Activated T-cell treated with anti-CD3 and anti-CD28 coated beads for 24 hours (primary cell): ENCODE results near the gene CACNA1C.

ENCODE experiments used
- DNase-seq: peaks from one replicate; pipeline ENCODE4 v3.0.0-alpha.2; 2020; ENCODE audit warnings: low read depth

The CACNA1C gene

DNA sequence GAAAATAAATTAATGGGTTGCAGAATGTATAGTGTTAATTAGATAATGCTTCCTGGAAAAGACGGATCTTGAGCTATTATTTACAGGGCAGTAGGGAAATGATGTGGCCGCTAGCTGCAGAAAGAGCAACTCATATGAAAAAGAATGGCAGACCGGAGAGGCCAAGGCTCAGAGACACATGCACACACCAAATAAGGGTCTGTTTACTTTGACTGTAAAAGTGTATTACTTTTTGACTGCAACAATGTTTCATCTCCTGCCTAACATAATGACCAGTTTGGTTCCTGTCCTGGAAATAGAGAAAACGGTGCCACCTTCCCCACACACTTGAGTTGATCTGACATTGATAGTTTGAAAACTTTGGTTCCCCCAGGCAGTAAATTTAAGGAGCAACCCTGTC is 290.9 kb downstream of the CACNA1C start:
- DNase-seq: no peak

DNA sequence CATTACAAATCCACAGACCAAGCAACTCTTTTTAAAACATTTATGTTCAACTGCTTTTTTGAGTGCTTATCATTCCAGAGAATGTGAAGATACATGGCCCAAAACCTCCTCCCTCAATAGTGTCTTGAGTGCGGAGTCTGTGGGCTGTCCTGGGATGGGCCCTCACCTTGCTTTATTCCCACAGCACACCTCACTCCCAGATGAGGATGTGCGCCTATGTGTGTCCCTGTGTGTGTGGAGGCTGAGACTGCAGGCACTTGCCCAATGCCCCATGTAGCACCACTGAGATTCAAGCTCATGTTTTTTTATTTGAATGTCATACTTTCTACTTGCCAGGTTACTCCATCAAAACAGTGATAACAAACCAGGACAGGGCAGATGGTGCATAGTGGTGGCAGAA is 291.7 kb downstream of the CACNA1C start:
- DNase-seq: no peak

DNA sequence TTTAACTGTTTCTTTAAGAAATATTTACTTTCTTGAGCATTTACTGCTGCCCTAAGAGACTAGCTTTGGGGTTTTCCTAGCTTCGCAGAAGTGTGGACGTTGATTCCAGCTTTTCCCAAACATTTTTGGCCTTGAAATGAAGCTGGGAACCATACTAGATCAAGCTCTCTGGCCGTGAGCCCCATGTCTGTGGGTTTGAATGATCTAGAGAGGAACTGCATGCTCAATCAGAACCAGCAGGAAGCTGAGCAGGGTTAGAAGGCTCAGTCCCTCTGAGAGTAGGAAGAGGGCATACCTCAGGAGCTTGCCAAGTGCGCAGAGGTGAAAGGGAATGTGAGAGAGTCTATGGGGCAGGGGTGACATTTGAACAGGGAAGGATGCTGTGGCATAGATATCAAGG is 292.1 kb downstream of the CACNA1C start:
- DNase-seq: no peak

DNA sequence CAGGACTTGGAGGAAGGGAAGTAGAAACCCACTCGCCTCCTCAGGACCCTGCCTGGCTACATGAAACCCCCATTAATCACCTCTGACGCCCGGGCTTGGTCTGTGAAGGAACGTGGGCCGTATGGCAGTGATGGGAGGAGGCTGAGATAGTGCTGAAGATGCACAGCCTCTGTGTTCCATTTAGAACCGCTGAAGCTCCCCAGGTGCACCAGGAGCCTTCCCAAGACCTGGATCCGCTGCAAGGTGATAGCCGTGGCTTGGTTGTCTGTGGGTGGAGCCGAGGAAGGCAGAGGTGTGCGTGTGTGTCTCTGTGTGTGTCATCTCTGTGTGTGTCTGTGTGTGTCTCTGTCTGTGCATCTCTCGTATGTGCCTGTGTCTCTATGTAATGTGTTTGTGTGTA is 293.1 kb downstream of the CACNA1C start:
- no peak for DNase-seq

DNA sequence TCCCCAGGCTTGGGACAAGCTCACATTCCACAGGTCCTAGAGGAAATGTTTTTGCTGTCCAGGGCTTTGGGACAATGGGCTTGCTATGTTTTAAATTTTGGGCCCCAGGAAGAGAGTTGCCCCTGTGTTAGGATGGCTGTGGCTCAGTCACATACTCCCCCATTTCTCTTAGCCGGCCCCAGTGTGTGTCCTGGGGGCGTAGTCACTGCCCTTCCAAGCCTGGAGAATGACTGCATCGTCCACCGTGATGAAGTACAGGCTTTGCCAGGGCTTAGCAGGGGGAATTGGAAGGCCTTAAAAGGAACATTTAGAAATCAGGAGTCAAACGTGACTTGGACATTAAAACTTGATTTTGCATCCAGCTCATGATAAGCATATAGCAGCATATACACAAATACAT is 293.6 kb downstream of the CACNA1C start:
- no peak for DNase-seq

DNA sequence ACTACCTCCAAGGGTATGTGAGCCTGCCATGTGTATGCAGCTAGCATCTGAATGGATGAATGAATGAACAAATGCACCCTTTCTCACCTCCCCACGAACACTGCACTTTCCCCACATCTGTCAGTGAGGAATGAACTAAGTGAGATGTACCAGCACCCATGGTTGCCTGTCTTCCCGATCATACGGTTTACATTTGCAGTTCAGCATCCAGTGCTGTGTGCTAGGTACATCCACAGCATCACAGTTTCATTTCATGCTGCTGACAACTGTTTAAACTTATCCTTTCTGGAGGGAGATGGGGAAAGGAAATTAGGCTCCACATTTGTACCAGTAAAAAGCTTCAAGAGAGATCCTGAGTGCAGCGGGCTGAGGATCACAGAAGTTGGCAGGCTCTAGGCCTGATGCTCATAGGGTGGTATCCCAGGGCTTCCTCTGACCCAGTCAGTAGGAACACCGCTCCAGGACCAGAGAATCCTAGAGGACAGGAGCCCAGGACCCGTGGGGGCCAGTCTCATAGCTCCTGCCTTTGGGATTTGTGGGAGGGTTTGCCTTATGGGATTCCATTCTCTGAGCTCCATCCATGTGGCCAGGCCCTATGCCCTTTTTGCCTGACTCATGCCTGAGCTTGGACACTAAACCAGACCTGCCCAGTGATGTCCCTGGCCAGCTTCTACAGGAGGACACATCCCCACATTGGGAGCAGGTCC is 294.5 kb downstream of the CACNA1C start:
- DNase-seq: no peak

DNA sequence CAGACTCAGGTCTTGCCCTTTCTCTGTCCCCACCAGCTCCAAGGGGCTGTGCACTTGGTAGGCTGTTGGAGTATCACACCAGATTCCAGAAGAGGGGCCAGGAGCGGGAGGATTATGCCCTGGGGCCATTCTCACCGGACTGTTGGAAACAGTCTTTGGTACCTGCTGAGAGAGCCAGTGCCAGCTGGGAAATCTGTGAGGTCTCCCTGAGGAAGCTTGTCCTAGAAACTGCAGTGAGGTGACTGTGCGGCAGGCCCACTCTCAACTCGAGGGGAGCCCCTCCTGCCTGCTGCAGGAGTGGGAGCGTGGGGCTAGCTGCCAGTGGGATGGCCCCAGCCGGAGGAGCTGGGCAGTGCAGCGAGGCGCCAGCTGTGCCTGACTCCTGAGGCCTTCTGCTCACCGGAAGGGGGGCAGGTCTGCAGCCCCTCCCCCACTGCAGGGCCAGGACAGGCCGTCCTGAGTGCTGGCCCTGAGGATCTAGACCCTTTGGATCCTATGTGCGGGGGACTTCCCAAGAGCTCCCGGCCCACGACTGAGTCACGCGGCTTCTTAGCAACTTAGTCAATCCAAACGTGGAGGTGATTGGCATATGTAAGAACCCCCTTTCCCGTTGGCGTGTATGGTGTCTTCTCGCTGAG is 295.2 kb downstream of the CACNA1C start:
- DNase-seq: no peak

DNA sequence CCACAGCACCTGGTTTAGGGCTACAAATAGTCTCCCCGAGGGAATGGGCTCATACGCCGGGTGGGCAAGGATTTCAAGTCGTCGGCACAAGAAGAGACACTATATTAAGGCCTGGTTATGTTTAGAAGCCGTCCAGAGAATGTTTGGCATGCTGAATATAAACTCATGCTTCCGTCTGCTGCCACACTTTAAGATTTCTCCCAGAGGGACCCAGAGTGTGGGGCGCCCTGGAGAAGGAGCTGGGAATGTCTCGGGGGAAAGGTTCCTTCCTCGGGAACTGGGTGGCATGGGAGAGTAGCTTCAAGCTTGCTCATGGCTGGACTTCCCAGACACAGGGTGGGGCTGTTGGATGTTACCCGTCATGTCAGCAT is 295.7 kb downstream of the CACNA1C start:
- no peak for DNase-seq

DNA sequence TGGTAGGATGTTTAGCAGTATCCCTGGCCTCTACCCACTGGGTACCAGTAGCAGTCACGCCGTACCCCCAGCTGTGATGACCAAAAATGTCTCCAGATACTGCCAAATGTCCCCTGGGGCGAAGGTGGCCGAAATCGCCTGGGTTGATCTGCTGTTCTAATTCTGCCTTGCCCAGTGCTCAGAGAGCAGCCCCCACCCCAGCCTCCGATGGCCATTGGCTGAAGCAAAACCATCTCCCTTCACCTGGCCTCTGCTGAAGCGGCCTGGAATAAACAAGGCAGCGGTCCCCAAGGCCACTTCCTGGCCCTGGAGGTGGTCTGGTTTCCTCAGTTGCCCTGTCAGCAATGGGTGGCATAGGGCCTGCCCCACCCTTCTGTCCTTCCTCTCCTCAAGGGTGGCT is 298.4 kb downstream of the CACNA1C start:
- DNase-seq: no peak

DNA sequence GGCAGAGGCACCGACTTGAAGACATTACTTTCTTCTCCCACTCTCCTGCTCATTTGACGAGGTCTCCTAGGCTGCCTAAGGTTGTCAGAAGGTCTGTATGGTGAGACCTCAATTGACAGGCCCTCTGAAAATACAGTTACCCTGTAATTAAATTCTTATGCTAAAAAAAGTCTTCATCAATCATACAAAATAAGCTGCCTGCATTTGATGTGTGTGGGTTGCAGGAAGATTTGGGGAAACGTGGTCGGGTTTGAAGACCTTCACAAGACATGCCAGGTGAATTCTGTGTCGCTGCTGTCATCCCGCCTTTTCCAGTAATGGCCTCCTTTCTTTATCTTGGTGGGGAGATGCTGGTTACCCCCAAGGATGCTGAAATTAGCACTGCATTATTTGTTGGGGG is 299.4 kb downstream of the CACNA1C start:
- no peak for DNase-seq

DNA sequence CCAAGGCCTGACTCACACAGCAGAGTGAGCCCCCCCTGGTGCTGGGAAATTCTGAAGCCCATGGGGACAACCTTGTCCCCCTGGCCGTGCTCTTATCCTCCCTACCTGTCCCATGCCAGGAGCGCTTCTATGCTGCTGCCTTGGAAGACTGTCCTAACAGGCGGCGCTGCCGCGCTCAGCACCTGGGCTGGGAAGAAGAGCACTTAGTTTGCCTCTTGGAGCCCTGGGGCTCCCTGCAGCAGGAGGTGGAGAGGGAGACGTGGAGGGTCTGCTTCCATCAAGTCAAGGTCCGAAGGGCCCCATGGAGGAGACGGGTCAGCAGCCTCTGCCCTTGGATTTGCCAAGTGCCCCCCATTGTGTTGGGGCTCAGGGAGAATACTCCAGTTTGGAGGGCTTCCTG is 300.5 kb downstream of the CACNA1C start:
- DNase-seq: no peak

DNA sequence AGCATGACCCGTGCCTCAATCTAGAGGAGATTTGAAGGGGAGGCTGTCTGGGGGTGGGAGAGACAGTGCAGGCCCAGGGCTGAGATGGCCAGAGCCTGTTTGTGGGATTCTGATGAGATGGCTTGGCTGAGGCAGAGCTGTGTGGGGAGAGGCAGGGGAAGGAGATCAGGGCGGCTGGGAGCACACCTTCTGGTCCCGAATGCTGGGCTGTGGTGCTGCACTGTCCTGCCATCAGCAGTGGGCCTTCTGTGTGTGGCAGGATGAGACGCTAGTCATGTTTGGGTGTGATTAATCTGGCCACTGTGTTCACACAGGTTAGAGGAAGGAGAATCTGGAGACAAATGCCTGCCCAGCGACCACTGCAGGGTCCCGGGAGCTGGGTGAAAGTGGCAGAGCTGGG is 300.9 kb downstream of the CACNA1C start:
- no peak for DNase-seq

DNA sequence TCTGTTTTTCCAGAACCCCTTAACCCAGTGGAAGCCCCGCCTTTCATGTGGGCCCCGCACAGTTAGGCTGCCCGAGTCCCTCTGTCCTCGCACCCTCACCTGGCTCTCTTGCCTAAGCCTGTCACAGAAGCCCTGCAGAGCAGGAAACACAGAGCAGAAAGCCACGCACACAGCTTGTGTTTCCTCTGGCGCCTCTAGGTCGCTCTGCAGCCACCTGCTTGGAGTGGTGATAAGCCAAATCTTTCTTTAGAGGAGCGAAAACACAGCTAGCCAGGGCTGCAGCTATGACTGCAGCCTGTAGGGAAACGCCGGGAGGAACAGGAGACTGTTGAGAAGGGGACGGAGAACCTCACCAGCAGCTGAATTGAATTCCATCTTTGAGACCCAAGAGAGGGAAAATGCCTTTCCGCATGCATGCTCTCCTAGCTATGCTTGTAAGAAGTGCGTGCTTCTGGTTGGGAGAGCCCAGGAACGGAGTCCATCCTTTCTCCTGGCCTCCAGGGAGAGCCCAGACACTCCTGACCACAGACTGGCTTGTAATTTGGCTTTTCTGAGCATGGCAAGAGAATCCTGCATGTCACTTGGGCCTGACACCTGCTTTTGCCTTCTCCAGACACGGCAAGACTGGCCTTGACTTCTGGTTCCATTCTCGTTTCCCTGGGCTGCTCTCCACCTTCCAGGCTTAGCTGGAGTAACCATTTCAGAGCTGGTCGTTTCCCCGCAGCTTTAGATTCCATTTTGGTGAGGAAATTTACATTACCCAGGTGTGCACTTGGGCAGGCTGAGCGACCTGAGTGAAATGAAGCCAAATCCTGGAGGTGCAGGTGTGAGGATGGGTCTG is 301.6 kb downstream of the CACNA1C start:
- no peak for DNase-seq

DNA sequence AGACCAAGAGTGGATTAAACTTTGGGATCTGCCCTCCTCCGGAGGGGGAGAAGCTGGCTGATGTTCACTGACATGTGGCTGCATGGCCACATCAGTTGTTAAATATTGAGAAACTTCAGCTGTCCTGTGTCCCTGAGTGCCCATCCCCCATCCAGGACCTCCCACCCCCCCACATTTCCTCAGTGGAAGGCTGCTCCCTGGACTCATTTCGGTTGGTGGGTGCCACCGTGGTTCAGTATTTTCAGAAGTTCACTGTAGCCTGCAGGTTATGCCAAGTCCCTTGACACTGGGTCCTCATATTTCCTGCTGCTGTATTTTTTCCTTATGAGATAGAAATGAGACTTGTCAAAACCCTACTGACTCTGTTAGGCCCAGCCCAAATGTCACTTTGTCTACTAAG is 302.4 kb downstream of the CACNA1C start:
- no peak for DNase-seq

DNA sequence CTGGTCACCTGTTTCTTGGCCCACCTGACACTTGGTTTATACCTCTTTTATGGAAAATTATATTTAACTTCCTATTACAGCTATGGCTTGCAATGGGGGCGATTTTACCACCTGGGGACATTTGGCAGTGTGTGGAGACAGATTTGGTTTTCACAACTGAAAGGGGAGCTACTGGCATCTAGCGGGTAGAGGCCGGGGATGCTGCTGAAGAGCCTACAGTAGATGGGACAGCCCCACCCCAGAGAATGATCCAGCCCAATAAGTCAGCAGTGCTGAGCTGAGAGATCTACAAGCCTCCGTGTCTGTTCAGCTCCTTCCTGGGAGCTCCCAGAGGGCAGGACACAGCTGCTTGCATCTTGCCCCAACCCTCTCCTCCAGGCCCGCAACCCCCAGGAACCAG is 302.8 kb downstream of the CACNA1C start:
- DNase-seq: no peak

DNA sequence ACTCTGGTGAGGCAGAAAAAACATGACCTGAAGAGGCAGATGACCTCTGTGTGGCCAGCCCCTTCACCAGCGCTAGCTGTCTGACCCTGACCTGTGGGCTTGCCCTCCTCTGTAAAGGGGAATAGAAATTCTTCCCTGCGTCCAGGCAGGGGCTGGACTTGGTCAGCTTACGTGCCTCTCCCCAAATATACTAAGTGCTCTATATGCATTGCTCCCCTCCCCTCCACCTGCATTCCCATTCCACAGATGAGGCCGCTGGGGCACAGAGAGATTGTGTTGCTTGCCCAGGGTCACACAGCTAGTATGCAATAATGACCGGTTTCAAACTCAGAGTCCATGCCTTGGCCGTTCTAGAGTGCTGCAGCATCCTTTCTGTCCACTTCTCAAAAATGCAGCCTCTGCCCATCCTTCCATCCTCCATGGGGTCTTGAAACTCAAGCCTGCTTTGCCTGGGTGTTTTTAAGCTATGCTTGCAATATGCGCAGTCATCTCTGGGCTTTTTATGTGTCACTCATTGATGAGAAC is 303.9 kb downstream of the CACNA1C start:
- DNase-seq: no peak

DNA sequence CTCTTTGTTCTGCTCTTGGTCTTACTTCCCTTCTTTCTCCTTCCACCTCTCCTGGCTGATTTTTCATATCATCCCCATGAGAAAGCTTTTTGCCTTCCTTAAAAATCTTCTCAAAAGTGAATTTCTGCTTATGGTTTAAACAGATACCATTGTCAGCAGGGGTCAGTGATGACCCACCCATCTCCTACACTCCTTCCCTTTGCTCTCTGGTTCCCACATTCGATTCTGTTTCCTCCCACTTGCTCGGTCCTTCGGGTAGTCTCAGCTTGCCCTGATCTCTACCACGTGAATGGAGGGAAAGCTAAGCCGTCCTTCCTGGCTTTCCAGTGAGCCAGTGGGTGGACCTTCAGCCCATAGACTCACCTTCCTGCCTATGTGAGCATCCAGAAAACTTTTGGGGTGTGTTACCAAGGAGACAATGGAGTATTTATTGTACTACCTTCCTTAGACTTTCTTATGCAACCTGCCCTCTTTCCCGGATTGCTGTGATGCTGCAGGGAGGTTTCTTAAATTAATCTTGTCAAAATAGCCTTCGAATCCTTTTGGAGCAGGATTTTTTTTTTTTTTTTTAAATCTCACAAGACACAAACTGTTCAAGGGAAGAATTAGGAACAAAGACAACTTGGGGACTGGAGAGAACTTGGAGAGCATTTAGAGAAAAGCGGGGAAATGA is 306.3 kb downstream of the CACNA1C start:
- DNase-seq: no peak

DNA sequence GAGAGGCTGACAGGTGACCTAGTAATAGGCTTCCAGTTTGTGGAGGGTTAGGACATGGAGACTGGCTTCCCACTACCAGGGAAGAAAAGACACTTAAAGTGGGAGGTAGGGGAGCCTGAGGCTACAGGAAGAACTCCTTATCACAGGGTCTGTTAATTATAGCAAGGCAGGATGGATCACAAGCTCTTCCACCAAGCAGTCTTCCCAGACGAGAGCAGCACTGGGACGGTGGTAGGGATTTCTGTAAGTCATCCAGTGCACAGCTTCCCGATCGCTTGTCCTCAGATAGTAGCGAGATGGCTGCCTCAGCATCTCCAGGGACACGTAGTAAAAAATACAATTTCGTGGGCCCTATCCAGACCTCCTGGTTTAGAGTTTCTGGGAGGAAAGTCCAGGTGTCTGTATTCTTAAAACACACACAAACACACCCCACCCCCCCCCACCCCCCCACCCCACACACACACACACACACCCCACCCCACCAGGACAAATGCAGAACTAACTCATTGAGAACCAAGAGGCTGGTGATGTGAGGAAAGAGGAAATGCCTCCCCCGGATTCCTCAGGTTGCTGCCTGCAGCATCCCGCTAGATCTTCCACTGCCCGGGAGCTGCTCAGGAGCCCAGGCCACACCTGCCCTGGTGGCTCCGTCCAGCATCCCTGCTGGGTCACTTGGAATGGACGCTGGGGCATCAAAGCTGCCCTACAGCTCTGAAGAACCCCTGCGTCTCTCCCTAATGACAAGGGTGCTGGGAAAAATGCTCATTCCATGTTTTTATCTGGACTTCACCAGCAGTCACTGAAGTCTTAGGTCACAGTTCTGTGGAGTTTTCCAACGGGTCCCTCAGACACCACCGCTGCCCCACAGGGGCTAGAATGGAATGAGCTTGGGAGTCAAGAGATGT is 307.2 kb downstream of the CACNA1C start:
- DNase-seq: no peak

DNA sequence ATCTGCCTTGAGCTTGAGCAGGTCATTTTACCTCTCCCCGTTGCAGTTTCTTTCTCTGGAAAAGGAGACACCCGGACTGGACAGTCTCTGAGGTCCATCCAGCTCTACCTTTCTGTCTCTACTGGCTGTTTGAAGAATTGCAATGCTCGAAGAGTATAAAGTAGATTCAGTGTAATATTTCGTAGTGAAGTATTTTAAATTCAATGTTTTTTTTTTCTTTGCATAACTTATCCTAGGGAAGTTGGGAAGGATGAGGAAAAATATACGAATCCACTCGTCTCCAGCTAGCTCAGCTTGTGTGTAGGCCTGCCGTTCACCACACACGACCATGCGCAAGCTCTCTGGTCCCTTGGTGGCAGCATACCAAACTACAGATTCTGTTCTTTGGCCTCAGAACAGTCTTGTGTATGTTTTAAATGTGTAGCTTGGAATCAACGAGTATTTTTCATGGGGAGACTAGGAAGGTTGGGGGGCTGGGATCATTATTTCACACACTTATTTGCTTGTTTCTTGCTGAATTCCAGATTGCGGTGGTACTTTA is 307.9 kb downstream of the CACNA1C start:
- DNase-seq: no peak

DNA sequence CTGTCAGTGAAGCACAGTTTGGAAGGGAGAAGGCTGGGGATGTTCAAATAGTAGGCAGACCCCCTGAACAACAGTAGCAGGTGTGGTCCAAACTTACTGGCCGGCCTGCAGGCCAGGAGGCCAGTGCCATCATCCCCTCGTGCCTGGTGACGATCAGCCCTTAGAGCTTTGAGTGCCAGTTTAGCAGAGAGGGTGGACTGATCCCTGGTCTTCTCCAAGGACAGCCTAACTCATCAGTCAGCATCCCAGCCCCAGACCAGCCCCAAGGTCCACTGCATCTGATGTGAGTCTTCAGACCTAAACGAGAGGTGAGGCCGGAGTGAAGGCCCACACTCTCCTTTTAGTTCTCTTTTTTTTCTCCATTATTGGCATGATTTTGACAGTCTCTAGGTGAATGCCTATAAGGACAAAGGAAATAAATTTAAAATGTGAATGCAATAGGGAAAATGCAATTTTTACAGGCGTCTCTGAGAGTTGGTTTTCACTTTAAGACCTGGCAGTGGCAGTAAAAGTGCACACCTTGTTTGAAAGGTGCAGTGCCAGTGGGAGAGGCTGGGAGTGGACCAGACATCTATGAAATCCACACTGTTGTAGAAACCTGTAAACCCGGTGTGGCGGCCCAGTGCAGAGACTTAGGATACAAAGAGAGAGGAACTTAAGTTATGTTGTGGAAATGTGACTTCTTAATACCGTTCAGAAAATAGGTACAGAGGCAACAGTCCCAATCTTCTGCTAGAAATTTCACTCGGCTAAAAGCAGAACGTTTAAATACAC is 311.2 kb downstream of the CACNA1C start:
- DNase-seq: no peak
